Common myeloid progenitor, CD34-positive (primary cell): Measurements from ENCODE around the gene CAMK1.

Source experiments
- CTCF ChIA-PET: fragments of 350-600 bp; sonication (Branson Sonifier 250); formaldehyde crosslinking; loops from one replicate; lab custom pipeline; 2021; ENCODE audit warnings: antibody characterized with exemption; lab: Charles Lee
- POLR2A ChIA-PET: fragments of 350-600 bp; sonication (Branson Sonifier 250); formaldehyde crosslinking; loops from one replicate; lab custom pipeline; 2021; ENCODE audit warnings: antibody characterized with exemption; lab: Charles Lee
- DNase-seq, 3 donors: peaks; one replicate each; pipeline versions ENCODE4 v3.0.0 to v3.0.0-alpha.2; 2013
- H3K27ac ChIP-seq, 2 experiments: 1 replicate in 1 of 2; 2 replicates in 1 of 2; pipeline ENCODE4 v1.7.0; 2013; ENCODE audit warnings: inconsistent platforms in 2 of 2, low read length in 2 of 2, mild to moderate bottlenecking in 2 of 2, low read depth in 1 of 2, moderate library complexity in 1 of 2; ENCODE audit not compliant: severe bottlenecking in 2 of 2, insufficient read depth in 1 of 2, poor library complexity in 1 of 2
- H3K27me3 ChIP-seq, 5 experiments: replicated peaks in 2 of 5; 1 replicate in 3 of 5; 2 replicates in 2 of 5; pipeline versions ENCODE4 v1.6.1 to v1.7.0; 2013; ENCODE audit warnings: low read length in 4 of 5, mild to moderate bottlenecking in 2 of 5, moderate library complexity in 2 of 5, inconsistent platforms in 1 of 5; ENCODE audit not compliant: insufficient read depth in 5 of 5, control insufficient read depth in 4 of 5
- H3K36me3 ChIP-seq, 4 experiments: 1 replicate in 2 of 4; 2 replicates in 2 of 4; pipeline versions ENCODE4 v1.6.1 to v1.7.0; 2013; ENCODE audit warnings: low read length in 3 of 4, control low read depth in 1 of 4, mild to moderate bottlenecking in 1 of 4; ENCODE audit not compliant: control insufficient read depth in 4 of 4, insufficient read depth in 4 of 4
- H3K4me1 ChIP-seq, 4 experiments: 1 replicate in 3 of 4; 2 replicates in 1 of 4; pipeline versions ENCODE4 v1.6.1 to v1.7.1; 2013; ENCODE audit warnings: low read length in 3 of 4, mild to moderate bottlenecking in 3 of 4, control low read depth in 1 of 4, inconsistent platforms in 1 of 4, moderate library complexity in 1 of 4; ENCODE audit not compliant: control insufficient read depth in 4 of 4, insufficient read depth in 4 of 4; ENCODE audit errors: control extremely low read depth in 1 of 4
- H3K4me3 ChIP-seq, 7 experiments: 1 replicate in 4 of 7; 2 replicates in 3 of 7; pipeline versions ENCODE4 v1.5.1 to v1.7.0; 2013; ENCODE audit warnings: mild to moderate bottlenecking in 7 of 7, low read length in 6 of 7, moderate library complexity in 6 of 7, inconsistent platforms in 2 of 7, low read depth in 2 of 7, control low read depth in 1 of 7; ENCODE audit not compliant: insufficient read depth in 4 of 7, control insufficient read depth in 1 of 7; ENCODE audit errors: extremely low read depth in 1 of 7
- H3K9me3 ChIP-seq, 5 experiments: 1 replicate in 4 of 5; 2 replicates in 1 of 5; pipeline versions ENCODE4 v1.6.1 to v1.7.1; 2013; ENCODE audit warnings: low read length in 4 of 5, mild to moderate bottlenecking in 2 of 5, inconsistent platforms in 1 of 5, low read depth in 1 of 5, moderate library complexity in 1 of 5; ENCODE audit not compliant: control insufficient read depth in 4 of 5, insufficient read depth in 2 of 5; ENCODE audit errors: control extremely low read depth in 1 of 5
- WGBS: methylation state at CpG from one replicate; pipeline ENCODE4 v1.1.5; 2013; ENCODE audit not compliant: insufficient coverage; 5-methylcytosine and 5-hydroxymethylcytosine counted together

Gene CAMK1

GRCh38 chr3:9781978-9782603 is 12.3 kb upstream of the CAMK1 start:
- Histone ChIP-seq H3K4me3 (no peak overlapping the region), H3K27me3 (peaks cover 0 to 5% (median 0%) of the 10 kb centered on the region in 5 experiments), H3K27ac (no peak overlapping the region), H3K9me3 (no peaks in the 10 kb centered on the region), H3K4me1 (peaks cover 30 to 68% (median 44%) of the 10 kb centered on the region in 4 experiments), H3K36me3 (peaks cover 9 to 36% (median 28%) of the 10 kb centered on the region in 4 experiments)
- POLR2A ChIA-PET, result interaction anchor here (0.7 to 1.4 kb wide), 2 partner anchors 11 to 15 kb away, joined by 3 to 4 read pairs; partner anchors contain the start of genes ARPC4 and TADA3
- DNase-seq, result peak in 1 of 3 donors; percentile 22
- 88% methylated on average over 3 of the region's 3 CpGs for WGBS
- CTCF ChIA-PET, result interaction anchor here (0.5 to 2.2 kb wide), 15 partner anchors 9 to 293 kb away, joined by 3 to 7 read pairs (median 4); partner anchors contain the start of genes ARPC4, CAMK1, OGG1 and TADA3

- ChIA-PET POLR2A (interaction anchor here (0.7 to 1.6 kb wide), 3 partner anchors 11 to 15 kb away, joined by 3 to 4 read pairs (median 3); partner anchors contain the start of genes ARPC4 and TADA3), CTCF (interaction anchor here (0.8 to 2.2 kb wide), 13 partner anchors 9 to 294 kb away, joined by 3 to 7 read pairs (median 4); partner anchors contain the start of genes CAMK1, OGG1 and TTLL3)
- no peak overlapping the region for H3K27ac ChIP-seq
- H3K4me3 ChIP-seq, result no peak overlapping the region
- no peak for DNase-seq
- no CpG with 5 or more reads among the region's 1 CpG for whole genome bisulfite sequencing
- H3K36me3 ChIP-seq, result peaks cover 9 to 34% (median 25%) of the 10 kb centered on the region in 4 experiments
- peaks cover 30 to 73% (median 44%) of the 10 kb centered on the region in 4 experiments for H3K4me1 ChIP-seq
- peaks cover 0 to 5% (median 0%) of the 10 kb centered on the region in 5 experiments for H3K27me3 ChIP-seq
- H3K9me3 ChIP-seq, result no peaks in the 10 kb centered on the region
Measured at GRCh38 chr3:9781551-9781950, 11.8 kb upstream of the CAMK1 start.

DNA sequence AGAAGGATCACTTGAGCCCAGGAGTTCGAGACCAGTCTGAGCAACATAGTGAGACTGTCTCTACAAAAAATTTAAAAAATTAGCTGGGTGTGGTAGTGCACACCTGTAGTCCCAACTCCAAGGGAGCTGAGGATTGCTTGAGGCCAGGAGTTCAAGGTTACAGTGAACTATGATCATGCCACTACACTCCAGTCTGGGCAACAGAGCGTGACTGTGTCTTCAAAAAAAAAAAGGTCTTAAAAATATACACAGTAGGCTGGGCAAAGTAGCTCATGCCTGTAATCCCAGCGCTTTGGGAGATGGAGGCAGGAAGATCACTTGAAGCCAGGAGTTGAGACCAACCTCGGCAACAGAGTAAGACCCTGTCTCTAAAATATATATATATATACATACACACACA is 11.2 kb upstream of the CAMK1 start:
- 100% methylated on average over 1 of the region's 4 CpGs for WGBS
- H3K4me1 ChIP-seq, result peaks cover 30 to 68% (median 44%) of the 10 kb centered on the region in 4 experiments

GRCh38 chr3:9780458-9780812 is 10.7 kb upstream of the CAMK1 start:
- H3K4me3 ChIP-seq, result peak overlapping the region in 4 of 7 experiments; percentile 3 to 52 (median 34)
- 63% methylated on average over 8 of the region's 10 CpGs for WGBS

More for the DNA sequence above, 11.2 kb upstream of the CAMK1 start:
- Histone ChIP-seq H3K4me3 (no peak overlapping the region), H3K9me3 (no peaks in the 10 kb centered on the region), H3K36me3 (peaks cover 9 to 28% (median 20%) of the 10 kb centered on the region in 4 experiments), H3K27me3 (peaks cover 0 to 7% (median 0%) of the 10 kb centered on the region in 5 experiments), H3K27ac (peak overlapping the region in 1 of 2 experiments; percentile 47)
- DNase-seq, result no peak
- ChIA-PET POLR2A (interaction anchor here (0.9 to 1.6 kb wide), 3 partner anchors 11 to 14 kb away, joined by 3 to 9 read pairs (median 3); partner anchors contain the start of genes ARPC4, CAMK1 and TADA3), CTCF (interaction anchor here (0.9 to 2.2 kb wide), 11 partner anchors 9 to 294 kb away, joined by 3 to 7 read pairs (median 5); partner anchors contain the start of genes OGG1 and TTLL3)

GRCh38 chr3:9779721-9780457 is 10.1 kb upstream of the CAMK1 start:
- Histone ChIP-seq H3K27me3 (peaks cover 0 to 7% (median 0%) of the 10 kb centered on the region in 5 experiments), H3K4me1 (peaks cover 30 to 65% (median 44%) of the 10 kb centered on the region in 4 experiments), H3K9me3 (no peaks in the 10 kb centered on the region), H3K27ac (peak overlapping the region; percentile 15 to 47), H3K36me3 (peaks cover 2 to 19% (median 11%) of the 10 kb centered on the region in 4 experiments), H3K4me3 (peak overlapping the region in 4 of 7 experiments; percentile 17 to 52 (median 34))
- CTCF ChIA-PET, result interaction anchor here (0.7 to 1.8 kb wide), 8 partner anchors 8 to 64 kb away, joined by 3 to 5 read pairs (median 3); no protein-coding TSS in a partner anchor
- DNase-seq, result peak; percentile 85 to 96 (median 95)
- WGBS, result 23% methylated on average over 6 of the region's 8 CpGs
- POLR2A ChIA-PET, result interaction anchor here (0.9 to 1.6 kb wide), 3 partner anchors 10 to 15 kb away, joined by 3 to 9 read pairs (median 3); partner anchors contain the start of genes ARPC4, CAMK1 and TADA3

More at GRCh38 chr3:9780458-9780812, 10.7 kb upstream of the CAMK1 start:
- CTCF ChIA-PET, result interaction anchor here (0.7 to 2.2 kb wide), 9 partner anchors 9 to 65 kb away, joined by 3 to 5 read pairs (median 3); no protein-coding TSS in a partner anchor
- Histone ChIP-seq H3K36me3 (peaks cover 7 to 25% (median 17%) of the 10 kb centered on the region in 4 experiments), H3K4me1 (peaks cover 30 to 65% (median 44%) of the 10 kb centered on the region in 4 experiments), H3K9me3 (no peaks in the 10 kb centered on the region), H3K27me3 (peaks cover 0 to 7% (median 0%) of the 10 kb centered on the region in 5 experiments), H3K27ac (peak overlapping the region in 1 of 2 experiments; percentile 47)
- POLR2A ChIA-PET, result interaction anchor here (0.9 to 1.6 kb wide), 3 partner anchors 11 to 15 kb away, joined by 3 to 9 read pairs (median 3); partner anchors contain the start of genes ARPC4, CAMK1 and TADA3
- no peak for DNase-seq

DNA sequence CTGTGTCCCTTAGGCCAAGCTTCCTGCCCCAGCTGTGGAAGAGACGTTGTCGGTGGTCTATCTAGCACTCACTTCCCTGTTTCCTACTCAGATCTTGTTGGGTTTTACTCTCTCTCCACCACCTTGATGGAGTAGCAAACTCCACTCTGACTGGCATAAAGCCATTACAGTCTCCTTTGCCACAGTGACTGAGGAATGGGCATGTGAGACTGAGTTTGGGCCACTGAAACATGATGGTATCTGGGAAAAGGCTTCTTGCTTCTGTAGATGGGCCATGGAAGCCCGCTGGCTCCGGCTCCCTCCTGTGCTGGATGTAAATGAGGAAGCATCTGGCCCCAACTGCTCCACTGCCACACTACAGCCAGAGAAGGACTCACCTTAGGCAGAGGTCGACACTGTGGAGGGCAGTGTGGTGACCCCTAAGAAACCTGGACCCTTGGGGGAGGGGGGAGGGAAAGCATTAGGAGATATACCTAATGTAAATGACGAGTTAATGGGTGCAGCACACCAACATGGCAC is 9.4 kb upstream of the CAMK1 start:
- WGBS, result 31% methylated on average over 2 of the region's 6 CpGs
- CTCF ChIA-PET, result interaction anchor here (1.3 kb wide), 1 partner anchor 52 kb away, joined by 3 read pairs; no protein-coding TSS in a partner anchor
- POLR2A ChIA-PET, result no interaction called here

More for the DNA sequence above, 9.4 kb upstream of the CAMK1 start:
- peak overlapping the region in 1 of 7 experiments; percentile 52 for H3K4me3 ChIP-seq
- H3K27me3 ChIP-seq, result peaks cover 0 to 9% (median 0%) of the 10 kb centered on the region in 5 experiments
- no peak overlapping the region for H3K27ac ChIP-seq
- no peaks in the 10 kb centered on the region for H3K9me3 ChIP-seq
- peak in 2 of 3 donors; percentile 56 to 70 for DNase-seq
- peaks cover 30 to 65% (median 44%) of the 10 kb centered on the region in 4 experiments for H3K4me1 ChIP-seq
- peaks cover 2 to 18% (median 10%) of the 10 kb centered on the region in 4 experiments for H3K36me3 ChIP-seq
